ENCODE data around the gene BMP8B. TPM values are rescaled to one million over a fixed set of nuclear protein-coding genes. Genes with fewer than 3 reads are reported as not detected.
A peak's percentile ranks its signal among the peaks of the same experiment; 100 is the strongest.
"Not testable (repeated sequence)": the region's sequence is repeated elsewhere in the genome, so short reads cannot be mapped to it uniquely, and the experiment has no call there.

The BMP8B gene
- total RNA-seq, 2 experiments from 2014 or later, result 0.08 to 0.26 TPM

DNA sequence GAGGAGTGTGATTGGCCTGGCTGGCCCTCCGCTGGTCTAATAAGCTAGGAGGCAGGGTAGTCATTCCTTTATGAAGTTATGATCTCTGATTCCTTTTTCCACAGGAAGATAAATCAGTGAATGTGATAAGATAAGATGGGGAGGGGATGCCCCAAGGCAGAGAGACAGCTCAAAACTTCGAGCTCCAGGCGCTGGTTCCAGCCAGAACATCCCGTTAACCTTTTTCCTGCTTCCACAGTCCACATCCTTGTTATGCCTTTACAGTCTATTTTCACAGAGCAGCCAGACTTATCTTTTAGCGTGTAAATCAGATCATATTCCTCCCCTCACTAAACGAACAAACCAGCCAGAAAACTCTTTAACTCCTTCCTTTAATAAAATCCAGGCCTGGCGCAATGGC is 38.5 kb upstream of the BMP8B start:
- Mint-ChIP-seq H3K4me1 (ENCODE audit: low read depth) (no peaks in the 10 kb centered on the region), H3K36me3 (ENCODE audit: low read depth) (no peaks in the 10 kb centered on the region), H3K9me3 (ENCODE audit: insufficient read depth) (no peaks in the 10 kb centered on the region), H3K4me3 (no peak overlapping the region), H3K27ac (no peak overlapping the region), H3K27me3 (ENCODE audit: low read depth) (peaks cover 22% of the 10 kb centered on the region)
- DNase-seq (no peak), ATAC-seq (no peak)
- ChIA-PET POLR2A (interaction anchor here (0.6 kb wide), 2 partner anchors 10 to 731 kb away, joined by 3 to 4 read pairs; no protein-coding TSS in a partner anchor), CTCF (interaction anchor here (1.4 to 2.2 kb wide), 2 partner anchors 75 to 147 kb away, joined by 4 to 10 read pairs; partner anchors contain the start of gene MYCL)

DNA sequence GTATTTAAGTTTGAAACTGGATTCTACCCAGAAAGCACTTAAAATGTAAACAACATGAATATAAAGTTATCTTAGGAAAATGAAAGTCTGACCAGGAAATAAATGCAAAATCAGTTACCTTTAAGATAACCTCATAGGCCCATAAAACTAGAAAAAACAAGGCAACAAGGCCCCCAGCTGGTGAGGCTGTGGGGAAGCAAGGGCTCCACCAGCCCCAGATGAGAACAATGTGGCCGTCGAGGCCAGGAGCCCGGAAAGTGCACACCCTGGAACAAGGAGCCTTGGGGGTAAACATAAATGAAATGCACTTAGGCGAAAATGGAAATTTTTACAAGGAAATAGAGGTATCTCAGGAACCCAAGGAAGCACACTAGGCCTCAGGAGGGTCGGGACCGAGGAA is 37.9 kb upstream of the BMP8B start:
- Mint-ChIP-seq H3K4me3 (no peak overlapping the region), H3K27me3 (ENCODE audit: low read depth) (peaks cover 25% of the 10 kb centered on the region), H3K27ac (no peak overlapping the region), H3K4me1 (ENCODE audit: low read depth) (no peaks in the 10 kb centered on the region), H3K36me3 (ENCODE audit: low read depth) (no peaks in the 10 kb centered on the region), H3K9me3 (ENCODE audit: insufficient read depth) (no peaks in the 10 kb centered on the region)
- DNase-seq (no peak), ATAC-seq (no peak)
- ChIA-PET CTCF (interaction anchor here (2.2 kb wide), 1 partner anchor 76 kb away, joined by 10 read pairs; the partner anchor contains the start of gene MYCL), POLR2A (interaction anchor here (0.6 kb wide), 1 partner anchor 9 kb away, joined by 3 read pairs; no protein-coding TSS in a partner anchor)

DNA sequence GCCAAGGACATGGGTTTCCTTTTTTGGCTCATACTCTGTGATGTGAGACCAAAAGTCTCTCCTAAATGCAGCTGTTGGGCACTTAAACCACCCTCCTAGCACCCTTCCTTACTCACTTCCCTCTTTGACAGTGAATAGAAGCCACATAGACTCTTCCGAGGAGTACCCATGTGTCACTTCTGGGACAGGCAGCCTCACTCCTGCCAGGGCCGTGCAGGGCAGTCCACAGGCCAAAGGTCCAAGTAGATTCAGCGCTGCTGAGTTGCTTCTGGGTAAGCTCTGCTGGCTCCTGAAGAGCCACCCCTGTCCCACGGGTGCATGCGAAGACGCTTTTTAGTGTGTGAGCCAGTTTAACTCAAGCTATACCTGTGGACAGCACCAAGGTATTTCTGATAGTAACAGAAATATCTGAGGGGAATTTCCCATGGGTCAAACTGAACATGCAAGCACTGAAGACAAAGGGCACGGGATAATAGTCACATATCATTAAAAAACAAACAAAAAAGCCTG is 36.8 kb upstream of the BMP8B start:
- Mint-ChIP-seq H3K9me3 (ENCODE audit: insufficient read depth) (no peaks in the 10 kb centered on the region), H3K36me3 (ENCODE audit: low read depth) (no peaks in the 10 kb centered on the region), H3K27ac (no peak overlapping the region), H3K4me1 (ENCODE audit: low read depth) (no peaks in the 10 kb centered on the region), H3K27me3 (ENCODE audit: low read depth) (peaks cover 29% of the 10 kb centered on the region), H3K4me3 (no peak overlapping the region)
- ATAC-seq, result no peak
- CTCF ChIA-PET, result interaction anchor here (2.2 kb wide), 1 partner anchor 77 kb away, joined by 10 read pairs; the partner anchor contains the start of gene MYCL
- POLR2A ChIA-PET, result no interaction called here
- DNase-seq, result no peak

DNA sequence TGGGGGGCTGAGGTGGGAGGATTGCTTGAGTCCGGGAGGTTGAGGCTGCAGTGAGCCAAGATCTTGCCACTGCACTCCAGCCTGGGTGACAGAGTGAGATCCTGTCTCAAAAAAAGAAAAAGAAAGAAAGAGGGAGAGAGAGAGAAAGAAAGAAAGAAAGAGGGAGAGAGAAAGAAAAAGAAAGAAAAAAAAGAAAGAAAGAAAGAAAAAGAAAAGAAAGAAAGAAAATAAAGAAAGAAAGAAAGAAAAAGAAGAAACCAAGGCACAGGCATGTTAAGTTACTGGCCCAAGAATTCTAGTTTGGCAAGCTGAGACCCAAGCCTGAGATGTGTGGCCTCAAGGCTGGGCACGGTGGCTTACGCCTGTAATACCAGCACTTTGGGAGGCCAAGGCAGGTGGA is 34.8 kb upstream of the BMP8B start:
- H3K4me3 Mint-ChIP-seq; H3K36me3 Mint-ChIP-seq (ENCODE audit: low read depth); ATAC-seq; H3K4me1 Mint-ChIP-seq (ENCODE audit: low read depth); H3K9me3 Mint-ChIP-seq (ENCODE audit: insufficient read depth); CTCF ChIA-PET; DNase-seq; H3K27ac Mint-ChIP-seq; POLR2A ChIA-PET: not testable (repeated sequence)
- H3K27me3 Mint-ChIP-seq (ENCODE audit: low read depth), result peaks cover 28% of the 10 kb centered on the region

DNA sequence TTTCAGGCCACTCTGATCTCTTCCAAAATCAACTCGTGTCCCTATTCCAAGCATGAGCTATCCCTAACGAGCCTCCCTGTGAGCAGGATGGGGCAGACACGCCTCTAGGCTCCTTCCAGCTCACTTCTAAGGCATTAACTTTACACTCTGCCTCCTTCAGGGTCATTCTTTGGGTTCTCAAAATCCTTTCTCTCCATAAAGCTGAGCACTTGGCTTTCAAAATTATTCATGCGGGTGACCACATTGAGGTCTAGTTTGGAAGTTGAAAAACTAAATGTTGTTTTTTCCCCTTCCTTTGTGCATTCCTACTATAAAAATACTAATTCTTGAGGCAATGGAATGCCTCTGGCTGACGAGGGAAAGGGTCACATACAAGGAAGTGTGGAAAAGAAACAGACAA is 33.5 kb upstream of the BMP8B start:
- Mint-ChIP-seq H3K4me1 (ENCODE audit: low read depth) (peaks cover 6% of the 10 kb centered on the region), H3K9me3 (ENCODE audit: insufficient read depth) (no peaks in the 10 kb centered on the region)
- CTCF ChIA-PET, result interaction anchor here (0.7 to 1.1 kb wide), 3 partner anchors 68 to 152 kb away, joined by 3 to 4 read pairs (median 3); no protein-coding TSS in a partner anchor

DNA sequence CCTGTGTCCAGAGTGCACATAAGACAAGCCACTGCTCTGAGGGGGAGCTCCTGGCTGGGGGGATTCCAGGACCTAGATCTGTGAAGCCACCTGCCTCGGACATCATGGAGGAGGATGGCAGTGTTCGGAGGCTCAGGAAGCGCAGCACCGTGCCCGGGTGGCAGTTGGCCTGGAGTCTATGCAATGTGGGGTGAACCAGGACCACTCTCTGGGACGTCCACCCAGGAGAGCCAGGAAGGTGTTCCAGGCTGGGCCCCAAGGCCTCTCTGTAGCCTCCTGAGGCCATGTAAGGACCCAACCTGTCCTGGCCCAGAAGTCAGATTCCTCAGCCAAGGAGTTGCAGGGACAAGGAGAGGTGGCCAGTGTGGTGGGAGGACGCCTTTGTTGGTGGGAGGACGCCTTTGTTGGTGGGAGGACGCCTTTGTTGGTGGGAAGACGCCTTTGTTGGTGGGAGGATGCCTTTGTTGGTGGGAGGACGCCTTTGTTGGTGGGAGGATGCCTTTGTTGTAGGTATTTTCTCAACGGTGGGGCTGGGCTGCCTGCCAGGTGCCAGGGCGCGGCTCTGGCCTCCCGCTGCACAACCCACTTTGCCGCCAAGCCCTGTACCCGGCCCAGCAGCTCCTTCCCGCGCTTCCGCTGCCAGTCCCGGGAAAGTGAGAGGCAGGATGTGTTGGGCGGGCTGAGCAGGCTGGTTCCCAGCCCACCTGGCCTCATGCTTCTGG is 30.6 kb upstream of the BMP8B start:
- H3K36me3 Mint-ChIP-seq (ENCODE audit: low read depth), result no peaks in the 10 kb centered on the region
- no peak overlapping the region for H3K27ac Mint-ChIP-seq
- ATAC-seq (no peak), DNase-seq (no peak)
- H3K9me3 Mint-ChIP-seq (ENCODE audit: insufficient read depth), result no peaks in the 10 kb centered on the region
- POLR2A ChIA-PET, result no interaction called here
- H3K4me1 Mint-ChIP-seq (ENCODE audit: low read depth), result peaks cover 7% of the 10 kb centered on the region
- CTCF ChIA-PET, result interaction anchor here (0.7 to 3.9 kb wide), 8 partner anchors 19 to 519 kb away, joined by 3 to 42 read pairs (median 6); partner anchors contain the start of gene MYCL
- H3K4me3 Mint-ChIP-seq, result no peak overlapping the region
- peaks cover 33% of the 10 kb centered on the region for H3K27me3 Mint-ChIP-seq (ENCODE audit: low read depth)

More for the DNA sequence above, 33.5 kb upstream of the BMP8B start:
- H3K36me3 Mint-ChIP-seq (ENCODE audit: low read depth), result no peaks in the 10 kb centered on the region
- ATAC-seq (no peak), DNase-seq (no peak)
- POLR2A ChIA-PET, result no interaction called here
- no peak overlapping the region for H3K27ac Mint-ChIP-seq
- peaks cover 26% of the 10 kb centered on the region for H3K27me3 Mint-ChIP-seq (ENCODE audit: low read depth)
- H3K4me3 Mint-ChIP-seq, result no peak overlapping the region

DNA sequence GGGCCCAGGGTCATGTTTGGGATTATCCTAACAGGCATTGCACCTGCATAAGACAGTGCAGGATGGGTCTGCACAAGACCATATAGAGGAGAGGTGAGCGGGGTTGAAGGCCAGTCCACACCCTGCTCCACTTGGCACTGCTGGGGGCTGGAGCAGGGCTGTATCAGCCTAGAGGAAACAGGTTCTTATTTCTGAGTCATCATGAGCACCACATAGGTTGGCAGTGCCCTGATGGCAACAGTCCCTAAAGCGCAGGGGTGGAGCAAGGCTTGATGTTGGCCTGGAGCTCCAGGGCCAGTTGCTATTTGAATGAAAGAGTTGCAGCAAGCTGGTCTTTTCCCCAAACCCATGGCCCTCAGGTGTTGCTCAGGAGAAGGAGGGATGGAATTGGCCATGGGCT is 29.8 kb upstream of the BMP8B start:
- no peaks in the 10 kb centered on the region for H3K9me3 Mint-ChIP-seq (ENCODE audit: insufficient read depth)
- H3K4me3 Mint-ChIP-seq, result no peak overlapping the region
- H3K4me1 Mint-ChIP-seq (ENCODE audit: low read depth), result peaks cover 7% of the 10 kb centered on the region
- H3K27ac Mint-ChIP-seq, result no peak overlapping the region
- no peak for DNase-seq
- ChIA-PET POLR2A (interaction anchor here (1.0 kb wide), 1 partner anchor 29 kb away, joined by 3 read pairs; no protein-coding TSS in a partner anchor), CTCF (interaction anchor here (0.7 to 3.9 kb wide), 11 partner anchors 11 to 520 kb away, joined by 3 to 42 read pairs (median 7); partner anchors contain the start of gene MYCL)
- peaks cover 31% of the 10 kb centered on the region for H3K27me3 Mint-ChIP-seq (ENCODE audit: low read depth)
- H3K36me3 Mint-ChIP-seq (ENCODE audit: low read depth), result no peaks in the 10 kb centered on the region
- no peak for ATAC-seq

DNA sequence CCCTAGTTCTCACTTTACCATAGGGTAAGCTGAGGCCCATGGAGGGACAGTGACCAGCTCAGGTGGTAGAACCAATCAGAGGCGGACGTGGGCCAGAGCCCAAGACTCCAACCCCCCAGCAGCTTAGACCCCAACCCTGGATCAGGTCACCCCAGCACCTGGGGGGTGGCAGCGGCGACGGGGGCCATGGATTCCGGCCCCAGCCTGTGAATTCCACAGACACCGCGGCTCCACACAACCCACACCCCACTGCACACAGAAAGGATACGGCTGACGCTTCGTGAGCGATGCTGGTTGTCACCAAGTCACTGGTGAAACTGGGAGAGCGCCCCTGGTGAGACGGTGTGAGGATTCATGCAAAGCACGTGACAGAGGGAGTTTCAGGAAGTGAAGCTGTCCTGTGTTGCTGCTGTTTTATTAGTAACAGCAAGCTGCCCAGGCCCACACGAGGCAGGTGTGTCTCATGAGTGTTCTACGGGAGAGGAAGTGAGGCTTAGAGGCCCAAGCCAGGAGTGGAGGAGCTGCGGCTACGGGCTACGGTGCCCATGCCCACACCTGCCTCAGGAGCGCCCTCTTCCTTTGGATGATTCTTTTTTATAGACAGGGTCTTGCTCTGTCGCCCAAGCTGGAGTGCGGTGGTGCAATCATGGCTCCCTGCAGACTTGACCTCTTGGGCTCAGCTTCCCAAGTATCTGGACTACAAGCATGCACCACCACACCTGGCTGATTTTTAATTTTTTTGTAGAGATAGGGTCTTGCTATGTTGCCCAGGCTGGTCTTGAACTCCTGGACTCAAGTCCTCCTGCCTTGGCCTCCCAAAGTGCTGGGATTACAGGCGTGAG is 28.6 kb upstream of the BMP8B start:
- CTCF ChIA-PET, result interaction anchor here (0.7 to 3.9 kb wide), 21 partner anchors 12 to 216 kb away, joined by 3 to 42 read pairs (median 4); partner anchors contain the start of gene MYCL
- peak overlapping the region; percentile 44 for H3K4me3 Mint-ChIP-seq
- POLR2A ChIA-PET, result interaction anchor here (0.9 to 1.0 kb wide), 3 partner anchors 9 to 85 kb away, joined by 3 to 4 read pairs (median 3); partner anchors contain the start of gene MYCL
- H3K9me3 Mint-ChIP-seq (ENCODE audit: insufficient read depth); H3K36me3 Mint-ChIP-seq (ENCODE audit: low read depth); H3K4me1 Mint-ChIP-seq (ENCODE audit: low read depth): not testable (repeated sequence)
- DNase-seq (peak; percentile 70), ATAC-seq (peak; percentile 86)
- H3K27me3 Mint-ChIP-seq (ENCODE audit: low read depth), result peaks cover 33% of the 10 kb centered on the region
- H3K27ac Mint-ChIP-seq, result peak overlapping the region; percentile 80

DNA sequence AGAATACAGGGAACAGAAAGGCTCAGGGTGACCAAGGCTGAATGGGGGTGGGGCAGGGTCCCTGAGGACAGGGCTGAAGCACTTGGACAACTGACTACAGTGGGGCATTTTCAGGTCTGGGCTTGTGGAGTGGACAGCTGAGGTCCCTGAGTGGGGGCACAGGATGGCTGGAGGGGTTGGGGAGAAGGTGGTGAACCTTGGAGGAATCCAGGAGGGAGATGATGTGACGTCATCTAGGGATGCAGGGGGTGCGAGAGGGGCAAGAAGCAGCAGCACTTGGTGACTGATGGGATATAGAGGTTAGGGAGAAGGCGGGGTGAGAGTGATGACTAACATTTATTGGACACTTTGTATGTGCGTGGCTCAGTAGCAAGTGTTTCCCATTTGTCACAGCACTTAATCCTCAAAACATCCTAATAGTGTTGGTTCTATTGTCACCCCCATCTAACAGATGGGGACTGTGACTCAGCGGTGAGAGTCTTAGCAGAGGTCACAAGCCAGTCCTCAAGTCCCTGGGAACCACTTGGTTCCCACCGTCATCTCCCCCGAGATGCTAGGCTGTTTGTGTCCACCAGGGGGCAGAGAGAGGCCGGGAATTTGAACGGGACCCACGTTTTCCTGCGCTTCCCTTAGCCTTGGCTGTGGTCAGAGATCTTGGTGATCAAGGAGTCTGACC is 27.9 kb upstream of the BMP8B start:
- peak; percentile 71 for ATAC-seq

DNA sequence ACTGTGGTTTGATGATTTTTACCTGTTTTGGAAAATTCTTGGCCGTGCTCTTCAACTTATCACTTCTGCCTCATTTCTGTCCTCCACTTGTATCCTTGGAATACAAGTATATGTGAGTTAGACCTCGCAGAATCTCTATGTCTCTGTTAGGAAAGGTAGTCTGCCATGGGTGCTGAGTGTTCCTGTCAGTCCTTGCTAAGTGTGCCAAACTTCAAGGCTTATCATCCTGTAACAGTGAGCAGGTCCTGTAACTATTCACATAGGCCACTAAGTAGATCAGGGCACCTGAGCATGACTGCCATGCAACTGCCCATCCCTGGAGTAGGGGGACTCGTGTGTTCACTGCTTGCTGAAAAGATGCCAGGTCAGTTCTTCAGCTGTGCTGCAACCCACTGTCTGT is 24.2 kb upstream of the BMP8B start:
- no peak overlapping the region for H3K4me3 Mint-ChIP-seq
- H3K27me3 Mint-ChIP-seq (ENCODE audit: low read depth), result peaks cover 13% of the 10 kb centered on the region
- ATAC-seq (no peak), DNase-seq (no peak)
- ChIA-PET CTCF (no interaction called here), POLR2A (no interaction called here)
- H3K4me1 Mint-ChIP-seq (ENCODE audit: low read depth), result peaks cover 7% of the 10 kb centered on the region
- no peaks in the 10 kb centered on the region for H3K36me3 Mint-ChIP-seq (ENCODE audit: low read depth)
- no peaks in the 10 kb centered on the region for H3K9me3 Mint-ChIP-seq (ENCODE audit: insufficient read depth)
- H3K27ac Mint-ChIP-seq, result no peak overlapping the region

More for the DNA sequence above, 27.9 kb upstream of the BMP8B start:
- no peaks in the 10 kb centered on the region for H3K9me3 Mint-ChIP-seq (ENCODE audit: insufficient read depth)
- peaks cover 7% of the 10 kb centered on the region for H3K4me1 Mint-ChIP-seq (ENCODE audit: low read depth)
- H3K36me3 Mint-ChIP-seq (ENCODE audit: low read depth), result no peaks in the 10 kb centered on the region
- peaks cover 30% of the 10 kb centered on the region for H3K27me3 Mint-ChIP-seq (ENCODE audit: low read depth)
- ChIA-PET CTCF (interaction anchor here (0.6 to 3.9 kb wide), 17 partner anchors 14 to 217 kb away, joined by 3 to 42 read pairs (median 4); partner anchors contain the start of gene MYCL), POLR2A (no interaction called here)
- DNase-seq, result peak; percentile 63
- H3K4me3 Mint-ChIP-seq, result peak overlapping the region; percentile 44
- no peak overlapping the region for H3K27ac Mint-ChIP-seq

Data from activated CD8-positive, alpha-beta T cell treated with anti-CD3 and anti-CD28 coated beads, Interleukin-2, amount 10 ng/mL, durations not matched to agents 7 days and 5 days (primary cell).